Activated T-cell treated with anti-CD3 and anti-CD28 coated beads for 4 hours (primary cell): ENCODE results near the gene SLC7A8.
"Not testable (repeated sequence)": the region's sequence is repeated elsewhere in the genome, so short reads cannot be mapped to it uniquely, and the experiment has no call there.

ENCODE experiments used
- DNase-seq: peaks from one replicate; pipeline ENCODE4 v3.0.0-alpha.2; 2020

SLC7A8 gene

GRCh38 chr14:23183479-23183878 is at the start of gene SLC7A8:
TSS of gene SLC7A8 (minus strand) at chr14:23183660. CDS start at chr14:23182914, 746 bp downstream.
- DNase-seq: peak; percentile 14

DNA sequence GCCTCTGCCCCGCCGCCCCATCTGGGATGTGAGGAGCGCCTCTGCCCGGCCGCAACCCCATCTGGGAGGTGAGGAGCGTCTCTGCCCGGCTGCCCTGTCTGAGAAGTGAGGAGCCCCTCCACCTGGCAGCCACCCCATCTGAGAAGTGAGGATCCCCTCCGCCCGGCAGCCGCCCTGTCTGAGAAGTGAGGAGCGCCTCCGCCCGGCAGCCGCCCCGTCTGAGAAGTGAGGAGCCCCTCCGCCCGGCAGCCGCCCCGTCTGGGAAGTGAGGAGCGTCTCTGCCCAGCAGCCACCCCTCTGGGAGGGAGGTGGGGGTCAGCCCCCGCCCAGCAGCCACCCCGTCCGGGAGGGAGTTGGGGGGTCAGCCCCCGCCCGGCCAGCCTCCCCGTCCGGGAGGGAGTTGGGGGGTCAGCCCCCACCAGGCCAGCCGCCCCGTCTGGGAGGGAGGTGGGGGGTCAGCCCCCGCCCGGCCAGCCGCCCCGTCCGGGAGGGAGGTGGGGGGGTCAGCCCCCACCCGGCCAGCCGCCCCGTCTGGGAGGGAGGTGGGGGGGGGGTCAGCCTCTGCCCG is 48.9 kb upstream of the SLC7A8 start:
- not testable (repeated sequence) for DNase-seq

GRCh38 chr14:23228812-23229211 is 45.4 kb upstream of the SLC7A8 start:
- DNase-seq: no peak

GRCh38 chr14:23227566-23227965 is 44.1 kb upstream of the SLC7A8 start:
- no peak for DNase-seq

DNA sequence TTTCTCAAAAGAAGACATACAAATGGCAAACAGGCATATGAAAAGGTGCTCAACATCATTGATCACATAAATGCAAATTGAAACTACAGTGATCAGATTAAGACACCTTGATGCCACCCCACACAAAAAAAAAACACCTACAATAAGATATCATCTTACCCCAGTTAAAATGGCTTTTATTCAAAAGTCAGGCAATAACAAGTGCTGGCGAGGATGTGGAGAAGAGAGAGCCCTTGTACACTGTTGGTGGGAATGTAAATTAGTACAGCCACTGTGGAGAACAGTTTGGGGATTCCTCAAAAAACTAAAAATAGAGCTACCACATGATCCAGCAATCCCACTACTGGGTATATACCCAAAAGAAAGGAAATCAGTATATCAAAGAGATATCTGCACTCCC is 41.5 kb upstream of the SLC7A8 start:
- DNase-seq: not testable (repeated sequence)

DNA sequence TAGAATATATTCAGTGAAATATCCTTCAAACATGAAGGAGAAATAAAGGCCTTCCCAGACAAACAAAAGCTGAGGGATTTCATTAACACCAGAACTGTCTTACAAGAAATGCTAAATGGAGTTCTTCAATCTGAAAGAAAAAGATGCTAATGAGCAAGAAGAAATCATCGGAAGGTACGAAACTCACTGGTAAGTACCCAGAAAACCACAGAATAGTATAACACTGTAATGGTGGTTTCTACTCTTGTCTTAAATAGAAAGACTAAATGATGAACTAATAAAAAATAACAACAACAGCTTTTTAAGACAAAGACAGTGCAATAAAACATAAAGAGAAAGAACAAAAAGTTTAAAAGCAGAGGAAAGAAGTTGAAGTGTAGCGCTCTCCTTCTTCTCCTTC is 35.6 kb upstream of the SLC7A8 start:
- DNase-seq: no peak

DNA sequence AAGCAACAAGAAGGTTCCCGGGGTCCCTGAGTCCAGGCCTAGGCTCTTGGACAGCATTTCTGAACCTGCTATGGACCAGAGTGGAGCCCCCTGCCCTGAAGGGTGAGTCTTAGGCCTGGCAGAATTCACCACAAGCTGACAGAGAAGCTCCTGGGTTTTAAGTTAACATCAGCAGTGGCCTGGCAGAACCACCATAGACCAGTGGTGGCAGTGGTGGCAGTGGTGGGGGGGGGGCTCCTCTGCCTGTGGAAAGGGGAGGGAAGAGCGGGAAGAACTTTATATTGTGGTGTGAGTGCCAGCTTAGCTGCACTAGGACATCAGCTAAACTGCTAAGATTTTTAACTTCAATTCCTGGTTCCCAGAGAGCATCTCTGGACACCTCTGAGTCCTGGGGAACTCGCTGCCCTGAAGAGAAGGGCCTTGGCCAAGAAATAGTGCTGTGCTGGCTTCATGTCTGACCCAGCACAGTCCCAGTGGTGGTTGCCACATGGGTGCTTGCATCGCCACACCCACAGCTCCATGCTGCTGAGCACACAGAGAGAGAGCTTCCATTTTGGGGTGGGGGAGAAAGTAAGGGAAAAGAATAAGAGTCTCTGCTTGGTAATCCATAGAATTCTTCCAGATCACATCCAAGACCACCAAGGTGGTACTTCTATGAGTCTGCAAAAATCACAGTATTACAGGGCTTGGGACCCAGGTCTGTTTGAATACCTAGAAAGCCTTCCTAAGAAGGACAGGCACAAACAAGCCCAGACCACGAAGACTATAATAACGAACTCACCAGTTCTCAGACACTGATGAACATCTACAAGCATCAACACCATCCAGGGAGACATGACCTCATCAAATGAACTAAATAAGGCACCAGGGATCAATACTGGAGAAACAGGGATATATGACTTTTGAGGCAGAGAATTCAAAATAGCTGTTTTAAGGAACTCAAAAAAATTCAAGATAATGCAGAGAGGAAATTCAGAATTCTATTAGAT is 33.9 kb upstream of the SLC7A8 start:
- no peak for DNase-seq

- no peak for DNase-seq
Measured at GRCh38 chr14:23215421-23215820, 32.0 kb upstream of the SLC7A8 start.

DNA sequence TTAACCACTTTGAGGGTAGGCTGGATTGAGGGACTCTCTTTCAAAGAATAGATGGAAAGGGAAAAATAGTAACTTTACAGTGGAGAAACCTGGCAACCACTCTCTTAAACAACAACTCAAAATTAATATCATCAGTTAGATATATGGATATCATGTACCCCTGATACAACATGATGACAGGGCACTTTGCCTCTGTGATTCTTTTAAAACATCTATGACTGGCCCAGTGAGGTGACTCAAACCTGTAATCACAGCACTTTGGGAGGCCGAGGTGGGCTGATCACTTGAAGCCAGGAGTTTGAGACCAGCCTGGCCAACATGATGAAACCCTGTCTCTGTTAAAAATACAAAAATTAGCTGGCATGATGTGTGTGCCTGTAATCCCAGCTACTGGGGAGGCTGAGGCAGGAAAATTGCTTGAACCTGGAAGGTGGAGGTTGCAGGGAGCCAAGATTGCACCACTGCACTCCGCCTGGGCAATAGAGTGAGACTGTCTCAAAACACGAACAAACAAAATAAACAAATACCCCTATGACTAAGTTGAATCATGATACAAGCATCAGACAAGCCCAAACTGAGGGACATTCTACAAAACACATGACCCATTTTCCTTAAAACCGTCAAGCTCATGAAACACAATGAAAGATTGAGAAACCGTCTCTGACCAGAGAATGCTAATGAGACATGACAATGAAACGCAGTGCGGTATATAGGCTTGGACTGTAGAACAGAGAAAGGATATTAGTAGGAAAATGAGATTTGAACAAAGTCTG is 26.4 kb upstream of the SLC7A8 start:
- DNase-seq: no peak

- no peak for DNase-seq
Measured at GRCh38 chr14:23208324-23208723, 24.9 kb upstream of the SLC7A8 start.

DNA sequence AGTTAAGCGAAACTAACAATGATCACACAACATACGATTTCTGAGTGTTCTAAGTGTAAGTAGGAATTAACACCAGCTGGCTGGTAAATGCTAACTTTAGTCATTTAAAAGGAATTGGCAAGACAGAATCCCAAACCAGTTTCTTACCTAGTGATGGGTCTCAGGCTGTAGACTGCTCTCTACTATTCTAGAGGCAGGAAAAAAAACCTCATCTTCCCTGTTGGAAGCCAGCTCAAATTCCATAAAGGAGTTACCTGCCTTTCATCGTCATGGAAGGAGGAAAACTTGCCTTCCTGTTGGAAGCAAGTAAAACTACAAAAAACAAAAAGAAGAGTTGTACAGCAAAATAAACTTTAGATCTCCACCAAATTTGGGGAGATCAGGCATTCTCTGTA is 23.7 kb upstream of the SLC7A8 start:
- DNase-seq: no peak

DNA sequence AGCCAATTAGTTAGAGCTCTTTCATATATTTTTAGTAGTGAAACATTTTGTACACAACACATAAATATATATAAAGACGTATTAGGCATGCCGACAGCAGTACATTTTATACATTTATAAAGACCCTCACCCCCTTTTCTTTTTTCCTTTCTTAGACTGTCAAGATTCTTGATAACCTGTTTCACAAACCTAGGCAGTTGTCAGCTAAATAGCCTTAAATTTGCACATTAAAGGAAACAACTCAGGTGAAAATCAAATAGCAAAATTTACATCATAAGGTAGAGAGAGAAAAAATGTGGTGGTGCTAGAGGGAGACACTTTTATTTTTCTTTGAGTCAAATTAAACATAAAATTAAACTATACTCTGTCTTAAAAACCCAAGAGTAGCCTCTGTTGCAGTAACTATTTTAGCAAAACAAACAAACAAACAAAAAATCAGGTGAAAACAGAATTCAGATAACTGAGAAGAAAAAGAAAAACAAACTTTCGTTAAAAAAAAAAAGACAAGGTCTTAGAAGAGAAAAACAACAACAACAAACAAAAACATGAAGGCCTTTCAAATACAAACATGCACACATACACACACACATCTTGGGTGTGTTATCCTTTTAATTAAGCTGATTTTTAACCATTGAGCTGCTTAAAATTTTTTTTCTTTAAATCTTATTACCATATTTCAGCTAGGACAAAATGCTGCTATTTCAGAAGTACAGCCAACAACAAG is 23.1 kb upstream of the SLC7A8 start:
- no peak for DNase-seq

DNA sequence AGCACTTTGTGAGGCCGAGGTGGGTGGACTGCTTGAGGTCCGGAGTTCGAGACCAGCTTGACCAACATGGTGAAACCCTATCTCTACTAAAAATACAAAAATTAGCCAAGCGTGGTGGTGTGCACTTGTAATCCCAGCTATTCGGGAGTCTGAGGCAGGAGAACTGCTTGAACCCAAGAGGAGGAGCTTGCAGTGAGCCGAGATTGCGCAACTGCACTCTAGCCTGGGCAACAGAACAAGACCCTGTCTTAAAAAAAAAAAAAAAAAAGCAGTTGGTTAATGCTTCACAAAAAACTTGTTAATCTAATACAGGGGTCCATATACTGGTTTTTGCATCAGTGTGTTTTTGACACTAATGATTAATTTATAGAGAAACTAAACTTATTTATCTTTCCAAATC is 18.5 kb upstream of the SLC7A8 start:
- no peak for DNase-seq

DNA sequence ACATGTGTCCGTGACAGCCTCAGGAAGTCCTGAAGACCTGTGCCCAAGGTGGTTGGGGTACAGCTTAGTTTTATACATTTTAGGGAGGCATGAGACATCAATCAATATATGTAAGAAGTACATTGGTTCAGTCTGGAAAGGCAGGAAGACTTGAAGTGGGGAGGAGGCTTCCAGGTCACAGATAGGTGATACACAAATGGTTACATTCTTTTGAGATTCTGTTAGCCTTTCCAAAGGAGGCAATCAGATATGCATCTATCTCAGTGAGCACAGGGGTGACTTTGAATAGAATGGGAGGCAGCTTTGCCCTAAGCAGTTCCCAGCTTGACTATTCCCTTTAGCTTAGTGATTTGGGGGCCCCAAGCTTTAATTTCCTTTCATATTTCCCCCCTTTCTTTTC is 15.7 kb upstream of the SLC7A8 start:
- DNase-seq: not testable (repeated sequence)

GRCh38 chr14:23196487-23196886 is 13.0 kb upstream of the SLC7A8 start:
- DNase-seq: not testable (repeated sequence)

GRCh38 chr14:23195552-23196101 is 12.2 kb upstream of the SLC7A8 start:
- DNase-seq: no peak

GRCh38 chr14:23193432-23193831 is 10.0 kb upstream of the SLC7A8 start:
- no peak for DNase-seq

DNA sequence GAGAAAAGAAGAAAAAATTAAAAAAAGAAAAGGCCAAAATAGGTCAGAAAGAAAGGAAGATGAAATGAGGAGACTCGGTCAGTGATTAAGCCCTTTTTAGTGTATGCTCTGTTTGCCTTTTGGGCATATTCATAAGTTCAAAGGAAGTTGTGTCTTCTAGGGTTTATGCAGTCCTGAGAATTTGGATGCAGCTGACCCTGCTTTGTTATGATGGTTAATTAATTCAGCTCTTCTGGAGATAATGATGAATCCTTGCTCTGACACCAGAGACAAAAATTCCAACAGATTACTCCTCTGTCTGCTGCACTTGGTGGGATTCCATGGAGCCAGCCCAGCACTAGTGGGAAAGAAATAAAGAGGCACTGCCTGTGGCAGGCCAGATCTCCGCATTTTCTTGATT is 4.5 kb upstream of the SLC7A8 start:
- DNase-seq: no peak

DNA sequence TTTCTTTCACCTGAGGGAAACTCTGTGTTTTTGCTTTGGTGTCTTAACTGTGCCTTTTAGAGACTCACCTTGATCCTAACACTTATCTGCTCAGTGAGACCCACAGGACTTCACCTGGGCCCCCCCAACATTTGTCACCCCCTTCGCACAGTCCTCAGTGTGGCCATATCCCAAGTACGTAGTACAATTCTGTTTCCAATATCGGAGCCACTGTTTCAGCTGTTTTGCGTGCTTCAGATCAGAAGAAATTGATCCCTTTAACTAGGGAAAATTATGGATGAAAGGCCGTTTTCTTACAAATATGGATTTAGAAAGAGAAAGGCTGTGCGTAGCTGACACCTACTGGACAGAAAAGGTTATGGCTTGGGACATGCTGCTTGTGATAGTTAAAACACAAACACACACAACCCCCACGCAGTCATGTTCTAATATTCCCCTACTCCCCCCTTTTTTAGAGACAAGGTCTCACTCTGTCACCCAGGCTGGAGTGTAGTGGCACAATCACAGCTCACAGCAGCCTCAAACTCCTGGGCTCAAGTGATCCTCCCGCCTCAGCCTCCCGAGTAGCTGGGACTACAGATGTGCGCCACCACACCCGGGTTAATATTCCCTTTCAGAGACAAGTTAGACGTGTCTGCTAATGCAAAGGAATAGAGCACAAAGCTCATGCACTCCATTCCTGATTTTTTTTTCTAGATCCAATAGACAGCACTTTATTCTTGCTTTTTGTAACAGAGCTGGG is 3.6 kb upstream of the SLC7A8 start:
- DNase-seq: no peak

GRCh38 chr14:23185063-23185462 is 1.6 kb upstream of the SLC7A8 start:
- DNase-seq: no peak

DNA sequence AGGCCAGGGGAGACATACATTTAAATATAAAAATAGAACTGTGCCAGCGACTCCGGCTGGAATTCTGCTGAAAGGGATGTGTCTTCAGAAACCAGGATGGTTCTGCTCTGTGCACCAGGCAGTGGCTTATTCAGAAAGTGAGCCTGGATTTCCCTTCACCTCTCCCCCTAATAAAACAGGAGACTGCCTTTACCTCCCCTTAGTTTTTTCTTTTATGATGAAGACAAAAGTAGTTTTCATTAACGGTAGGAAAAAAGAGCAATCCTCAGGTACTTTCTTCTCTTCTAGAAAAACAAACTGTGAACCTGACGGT is 346 bp downstream of the SLC7A8 start:
- no peak for DNase-seq
